ENCODE data around the gene SBNO2.

DNA sequence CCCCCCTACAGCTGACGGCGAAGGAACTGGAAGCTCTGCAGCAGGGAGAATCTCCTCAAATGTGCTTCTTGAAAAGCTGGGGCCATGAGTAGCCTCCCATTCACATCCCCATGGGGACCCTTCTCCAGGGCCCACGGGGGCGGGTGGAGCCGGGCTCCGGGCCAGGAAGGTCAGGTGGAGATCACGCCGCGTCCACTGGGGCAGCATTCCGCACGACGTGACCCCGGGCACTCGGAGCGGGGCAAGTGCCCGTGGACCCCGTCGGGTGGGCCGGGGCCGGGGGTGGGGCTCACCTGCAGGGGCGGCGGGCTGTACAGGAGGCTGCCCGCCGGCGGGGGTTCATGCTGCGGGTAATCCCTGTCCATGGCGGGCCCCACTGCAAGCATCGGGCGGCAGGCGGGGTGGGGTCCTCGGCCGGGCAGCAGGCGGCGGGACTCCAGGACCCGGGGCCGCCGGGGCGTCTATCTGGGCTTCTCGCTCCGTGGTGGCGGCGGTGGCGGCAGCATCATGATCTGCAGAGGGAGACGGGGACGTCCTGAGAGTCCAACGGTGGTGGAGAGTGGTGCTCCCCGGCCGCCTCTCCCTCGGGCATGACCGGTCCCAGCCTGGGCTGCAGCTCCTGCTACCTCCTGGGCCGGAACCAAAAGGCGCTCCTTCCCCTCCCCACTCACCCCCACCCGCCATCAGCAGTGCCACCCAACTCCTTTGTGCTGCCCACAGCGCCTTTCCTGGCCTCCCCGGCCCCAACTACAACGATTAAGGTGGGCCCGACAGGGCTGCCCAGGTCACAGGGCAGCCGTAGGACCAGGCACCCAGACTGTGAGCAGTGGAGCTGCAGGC is 20.0 kb downstream of the SBNO2 start:
- TF ChIP-seq, protein P1, sequence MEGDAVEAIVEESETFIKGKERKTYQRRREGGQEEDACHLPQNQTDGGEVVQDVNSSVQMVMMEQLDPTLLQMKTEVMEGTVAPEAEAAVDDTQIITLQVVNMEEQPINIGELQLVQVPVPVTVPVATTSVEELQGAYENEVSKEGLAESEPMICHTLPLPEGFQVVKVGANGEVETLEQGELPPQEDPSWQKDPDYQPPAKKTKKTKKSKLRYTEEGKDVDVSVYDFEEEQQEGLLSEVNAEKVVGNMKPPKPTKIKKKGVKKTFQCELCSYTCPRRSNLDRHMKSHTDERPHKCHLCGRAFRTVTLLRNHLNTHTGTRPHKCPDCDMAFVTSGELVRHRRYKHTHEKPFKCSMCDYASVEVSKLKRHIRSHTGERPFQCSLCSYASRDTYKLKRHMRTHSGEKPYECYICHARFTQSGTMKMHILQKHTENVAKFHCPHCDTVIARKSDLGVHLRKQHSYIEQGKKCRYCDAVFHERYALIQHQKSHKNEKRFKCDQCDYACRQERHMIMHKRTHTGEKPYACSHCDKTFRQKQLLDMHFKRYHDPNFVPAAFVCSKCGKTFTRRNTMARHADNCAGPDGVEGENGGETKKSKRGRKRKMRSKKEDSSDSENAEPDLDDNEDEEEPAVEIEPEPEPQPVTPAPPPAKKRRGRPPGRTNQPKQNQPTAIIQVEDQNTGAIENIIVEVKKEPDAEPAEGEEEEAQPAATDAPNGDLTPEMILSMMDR (conservative IDR thresholded peaks at IDR 0.05; ENCODE audit: low read length) = no peak
- no peak for TF ChIP-seq EZH2phosphoT487 (IDR thresholded peaks at IDR 0.05; ENCODE audit: borderline replicate concordance)

All from Loucy (cell line).